ENCODE measurements around the gene EPS8L3. TPM values are rescaled to one million over a fixed set of nuclear protein-coding genes. Genes with fewer than 3 reads are reported as not detected.
A peak's percentile ranks its signal among the peaks of the same experiment; 100 is the strongest.

The EPS8L3 gene
- total and polyA plus RNA-seq, 2 donors (not counting 3 experiments of a cell fraction or from before 2014, with no cell fraction given): not detected

GRCh38 chr1:109762039-109762585 lies 1.6 kb downstream of the EPS8L3 start:
- Histone ChIP-seq H3K9me3 (replicated peaks; ENCODE audit: control insufficient read depth, insufficient read depth, low read length) (no peaks in the 10 kb centered on the region), H3K27ac (ENCODE audit: insufficient read depth, low read depth, low read length) (peak overlapping the region; percentile 40), H4K20me1 (replicated peaks; ENCODE audit: control insufficient read depth, extremely low read depth, insufficient read depth, low read length) (no peaks in the 10 kb centered on the region), H3K9me1 (replicated peaks; ENCODE audit: control insufficient read depth, extremely low read depth, insufficient read depth, low read length) (no peaks in the 10 kb centered on the region), H3K36me3 (ENCODE audit: control insufficient read depth in 2 of 2, extremely low read depth in 1 of 2, insufficient read depth in 2 of 2, low read length in 2 of 2) (no peaks in the 10 kb centered on the region), H3K27me3 (ENCODE audit: control insufficient read depth in 2 of 2, insufficient read depth in 2 of 2, low read length in 2 of 2) (no peaks in the 10 kb centered on the region), H3K79me2 (ENCODE audit: control insufficient read depth, insufficient read depth, low read length) (no peaks in the 10 kb centered on the region), H3K9ac (replicated peaks; ENCODE audit: extremely low read depth, insufficient read depth, low read length) (no peak overlapping the region), H3K4me3 (replicated peaks in 1 of 3; ENCODE audit: insufficient read depth in 1 of 3, low read depth in 1 of 3, low read length in 3 of 3) (no peak overlapping the region), H2AFZ (ENCODE audit: low read depth, low read length) (no peak overlapping the region), H3K4me1 (ENCODE audit: control insufficient read depth, extremely low read depth, insufficient read depth, low read length) (peaks cover 14% of the 10 kb centered on the region), H3K4me2 (ENCODE audit: insufficient read depth, low read length) (no peak overlapping the region)
- no TSS peak for BruUV-seq (replicated peaks)
- no peak for DNase-seq (ENCODE audit: low read depth, low spot score)
- dilution Hi-C loops (cut with MboI; ENCODE audit: extremely low pct_ligation_motif_present, low sequenced_read_pairs): no loop called here
- no peak for TF ChIP-seq MAX (IDR thresholded peaks at IDR 0.05; ENCODE audit: insufficient read depth, insufficient read length)
- TF ChIP-seq CTCF (IDR thresholded peaks at IDR 0.05; ENCODE audit: extremely low read depth in 1 of 2, insufficient read depth in 1 of 2, low read depth in 1 of 2, low read length in 2 of 2): no peak
- no peak for TF ChIP-seq EZH2 (IDR thresholded peaks at IDR 0.05; ENCODE audit: borderline replicate concordance, low read depth, low read length, severe bottlenecking)
- TF ChIP-seq JUN (IDR thresholded peaks at IDR 0.05; ENCODE audit: borderline replicate concordance, insufficient read depth, insufficient read length, low read depth): no peak
- no peak for TF ChIP-seq POLR2AphosphoS5 (IDR thresholded peaks at IDR 0.05; ENCODE audit: insufficient read depth, low read depth, low read length)
- TF ChIP-seq FOS (IDR thresholded peaks at IDR 0.05; ENCODE audit: borderline replicate concordance, insufficient read depth, low read length): no peak
- no peak for TF ChIP-seq GATA2 (IDR thresholded peaks at IDR 0.05; ENCODE audit: insufficient read depth, insufficient read length, low read depth, low read length)
- TF ChIP-seq POLR2A (IDR thresholded peaks at IDR 0.05; ENCODE audit: low read depth, low read length): no peak
- TF ChIP-seq MYC (IDR thresholded peaks at IDR 0.05; ENCODE audit: low read depth, low read length): no peak
- ChIA-PET POLR2A (no interaction called here), CTCF (interaction anchor here (0.6 to 0.8 kb wide), 2 partner anchors 122 to 222 kb away, joined by 3 to 5 read pairs; partner anchors contain the start of gene AHCYL1)
- intact Hi-C loops (cut with micrococcal nuclease): loop anchor here (2.0 to 10.0 kb wide), 3 partner anchors 21 to 277 kb away; partner anchors contain the start of genes ATXN7L2, GSTM2 and GSTM3
- FAIRE-seq: no peak

Measured in endothelial cell of umbilical vein (primary cell).